Measurements from ENCODE around the gene CAP1. TPM values are rescaled to one million over a fixed set of nuclear protein-coding genes. Genes with fewer than 3 reads are reported as not detected.

CAP1 gene
- total and polyA plus RNA-seq, 2 experiments from 2014 or later, result 496 to 576 TPM

- peak; percentile 88 for DNase-seq
- H3K4me3 ChIP-seq, result peak overlapping the region; percentile 99
- peak overlapping the region; percentile 95 for H3K27ac ChIP-seq
- TF ChIP-seq EZH2phosphoT487 (IDR thresholded peaks at IDR 0.05; ENCODE audit: insufficient read depth, low read depth), result no peak
- no peak for TF ChIP-seq EZH2 (IDR thresholded peaks at IDR 0.05; ENCODE audit: insufficient read depth, poor library complexity, severe bottlenecking)
- no peaks in the 10 kb centered on the region for H3K9me3 ChIP-seq (ENCODE audit: low read depth)
- no peaks in the 10 kb centered on the region for H3K9me2 ChIP-seq (ENCODE audit: insufficient read depth)
- peaks cover 6% of the 10 kb centered on the region; the same call in 1 of the 2 replicates for H4K20me1 ChIP-seq (ENCODE audit: insufficient read depth)
- peak overlapping the region; percentile 94 for H3K9ac ChIP-seq
- peak overlapping the region; percentile 86 for H2AFZ ChIP-seq
- 1% methylated on average over 51 to 52 of the region's 52 CpGs for WGBS, 2 experiments (ENCODE audit: low coverage in 1 of 2, low lambda C conversion rate in 2 of 2, missing lambda C conversion rate in 2 of 2)
- peaks cover 51% of the 10 kb centered on the region for H3F3A ChIP-seq (ENCODE audit: insufficient read depth)
- no peaks in the 10 kb centered on the region for H3K36me3 ChIP-seq (ENCODE audit: low read depth)
- peak overlapping the region; percentile 90 for H3K4me2 ChIP-seq (ENCODE audit: unreplicated experiment)
- H3K27me3 ChIP-seq (replicated peaks; ENCODE audit: insufficient read depth), result no peaks in the 10 kb centered on the region
- H3K79me2 ChIP-seq (ENCODE audit: insufficient read depth), result peaks cover 45% of the 10 kb centered on the region
- peaks cover 53% of the 10 kb centered on the region for H3K4me1 ChIP-seq (ENCODE audit: insufficient read depth)
- in situ Hi-C loops (cut with MboI), result loop anchor here (10.0 kb wide), 1 partner anchor 115 kb away; no protein-coding TSS in a partner anchor
Observed at GRCh38 chr1:40039757-40040510, 595 bp upstream of the CAP1 start.

- H4K20me1 ChIP-seq (ENCODE audit: insufficient read depth), result peaks cover 14% of the 10 kb centered on the region; the same call in 1 of the 2 replicates
- peak overlapping the region; percentile 65 for H3K27ac ChIP-seq
Observed at GRCh38 chr1:40041466-40041838, 923 bp downstream of the CAP1 start.

GRCh38 chr1:40042341-40042740 lies 1.8 kb downstream of the CAP1 start:
- WGBS, 2 experiments (ENCODE audit: low coverage in 1 of 2, low lambda C conversion rate in 2 of 2, missing lambda C conversion rate in 2 of 2), result 82 to 86% methylated on average over 4 of the region's 4 CpGs

More at GRCh38 chr1:40041466-40041838, 923 bp downstream of the CAP1 start:
- no peaks in the 10 kb centered on the region for H3K9me3 ChIP-seq (ENCODE audit: low read depth)
- no peaks in the 10 kb centered on the region for H3K9me2 ChIP-seq (ENCODE audit: insufficient read depth)
- WGBS, 2 experiments (ENCODE audit: low coverage in 1 of 2, low lambda C conversion rate in 2 of 2, missing lambda C conversion rate in 2 of 2), result 2 to 3% methylated on average over 5 of the region's 5 CpGs
- H3F3A ChIP-seq (ENCODE audit: insufficient read depth), result peaks cover 47% of the 10 kb centered on the region
- H3K9ac ChIP-seq, result peak overlapping the region; percentile 94
- H3K4me3 ChIP-seq, result peak overlapping the region; percentile 99
- peaks cover 60% of the 10 kb centered on the region for H3K79me2 ChIP-seq (ENCODE audit: insufficient read depth)
- in situ Hi-C loops (cut with MboI), result no loop called here
- H3K36me3 ChIP-seq (ENCODE audit: low read depth), result peaks cover 4% of the 10 kb centered on the region; the same call in 1 of the 2 replicates
- DNase-seq, result peak; percentile 2
- H3K27me3 ChIP-seq (replicated peaks; ENCODE audit: insufficient read depth), result no peaks in the 10 kb centered on the region
- peak overlapping the region; percentile 78; the same call in 1 of the 2 replicates for H2AFZ ChIP-seq
- peak overlapping the region; percentile 100 for H3K4me2 ChIP-seq (ENCODE audit: unreplicated experiment)
- TF ChIP-seq EZH2phosphoT487 (IDR thresholded peaks at IDR 0.05; ENCODE audit: insufficient read depth, low read depth) (no peak), EZH2 (IDR thresholded peaks at IDR 0.05; ENCODE audit: insufficient read depth, poor library complexity, severe bottlenecking) (no peak)
- peaks cover 58% of the 10 kb centered on the region for H3K4me1 ChIP-seq (ENCODE audit: insufficient read depth)

DNA sequence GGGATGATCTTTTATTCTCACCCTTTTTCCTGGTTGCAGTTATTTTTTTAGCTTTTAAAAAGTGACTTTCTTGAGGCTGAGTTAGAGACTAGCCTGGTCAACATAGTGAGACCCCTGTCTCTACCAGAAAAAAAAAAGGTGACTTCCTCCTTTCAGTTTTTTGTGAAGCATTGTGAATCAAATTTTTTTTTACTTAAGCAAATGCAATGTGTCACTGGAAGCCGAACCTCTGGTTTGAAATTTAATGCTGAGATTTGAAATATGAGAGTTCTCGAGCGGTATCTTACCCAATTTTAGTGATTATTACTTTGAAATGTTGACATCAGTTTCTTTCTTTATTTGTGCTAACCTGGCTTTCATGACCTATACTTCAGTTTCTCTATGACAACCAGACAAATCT lies 3.6 kb downstream of the CAP1 start:
- H4K20me1 ChIP-seq (ENCODE audit: insufficient read depth), result peaks cover 14% of the 10 kb centered on the region; the same call in 1 of the 2 replicates
- H3K4me1 ChIP-seq (ENCODE audit: insufficient read depth), result peaks cover 55% of the 10 kb centered on the region
- no peaks in the 10 kb centered on the region for H3K27me3 ChIP-seq (replicated peaks; ENCODE audit: insufficient read depth)
- peaks cover 5% of the 10 kb centered on the region; the same call in 1 of the 2 replicates for H3K36me3 ChIP-seq (ENCODE audit: low read depth)
- peaks cover 86% of the 10 kb centered on the region for H3K79me2 ChIP-seq (ENCODE audit: insufficient read depth)
- peak overlapping the region; percentile 99 for H3K4me3 ChIP-seq
- H3K27ac ChIP-seq, result peak overlapping the region; percentile 5; the same call in 1 of the 2 replicates
- peak overlapping the region; percentile 22; the same call in 1 of the 2 replicates for H3K9ac ChIP-seq
- in situ Hi-C loops (cut with MboI), result no loop called here
- H3F3A ChIP-seq (ENCODE audit: insufficient read depth), result peaks cover 40% of the 10 kb centered on the region
- H3K9me3 ChIP-seq (ENCODE audit: low read depth), result no peaks in the 10 kb centered on the region
- peak; percentile 7 for DNase-seq
- no peak overlapping the region for H2AFZ ChIP-seq
- peak overlapping the region; percentile 33 for H3K4me2 ChIP-seq (ENCODE audit: unreplicated experiment)
- TF ChIP-seq EZH2 (IDR thresholded peaks at IDR 0.05; ENCODE audit: insufficient read depth, poor library complexity, severe bottlenecking) (no peak), EZH2phosphoT487 (IDR thresholded peaks at IDR 0.05; ENCODE audit: insufficient read depth, low read depth) (no peak)
- no peaks in the 10 kb centered on the region for H3K9me2 ChIP-seq (ENCODE audit: insufficient read depth)
- WGBS, 2 experiments (ENCODE audit: low coverage in 1 of 2, low lambda C conversion rate in 2 of 2, missing lambda C conversion rate in 2 of 2), result 68 to 70% methylated on average over 3 of the region's 3 CpGs

More at GRCh38 chr1:40042341-40042740, 1.8 kb downstream of the CAP1 start:
- no peak for TF ChIP-seq EZH2phosphoT487 (IDR thresholded peaks at IDR 0.05; ENCODE audit: insufficient read depth, low read depth)
- TF ChIP-seq EZH2 (IDR thresholded peaks at IDR 0.05; ENCODE audit: insufficient read depth, poor library complexity, severe bottlenecking), result no peak
- H3K27me3 ChIP-seq (replicated peaks; ENCODE audit: insufficient read depth), result no peaks in the 10 kb centered on the region
- peaks cover 5% of the 10 kb centered on the region; the same call in 1 of the 2 replicates for H3K36me3 ChIP-seq (ENCODE audit: low read depth)
- H3K27ac ChIP-seq, result peak overlapping the region; percentile 65; the same call in 1 of the 2 replicates
- H3K9me3 ChIP-seq (ENCODE audit: low read depth), result no peaks in the 10 kb centered on the region
- H2AFZ ChIP-seq, result no peak overlapping the region
- H3K9ac ChIP-seq, result peak overlapping the region; percentile 94
- peak overlapping the region; percentile 100 for H3K4me2 ChIP-seq (ENCODE audit: unreplicated experiment)
- in situ Hi-C loops (cut with MboI), result no loop called here
- DNase-seq, result peak; percentile 56
- H3K4me1 ChIP-seq (ENCODE audit: insufficient read depth), result peaks cover 54% of the 10 kb centered on the region
- no peaks in the 10 kb centered on the region for H3K9me2 ChIP-seq (ENCODE audit: insufficient read depth)
- peaks cover 14% of the 10 kb centered on the region; the same call in 1 of the 2 replicates for H4K20me1 ChIP-seq (ENCODE audit: insufficient read depth)
- peaks cover 69% of the 10 kb centered on the region for H3K79me2 ChIP-seq (ENCODE audit: insufficient read depth)
- H3K4me3 ChIP-seq, result peak overlapping the region; percentile 99
- peaks cover 43% of the 10 kb centered on the region for H3F3A ChIP-seq (ENCODE audit: insufficient read depth)
